GM19455 (cell line): ENCODE measurements around the gene CCDC85B.

Source experiments
- ATAC-seq: cut with Tn5 transposase; IDR thresholded peaks from one replicate; pipeline ENCODE4 v1.9.1; 2021; ENCODE audit not compliant: unreplicated experiment

The CCDC85B gene

DNA sequence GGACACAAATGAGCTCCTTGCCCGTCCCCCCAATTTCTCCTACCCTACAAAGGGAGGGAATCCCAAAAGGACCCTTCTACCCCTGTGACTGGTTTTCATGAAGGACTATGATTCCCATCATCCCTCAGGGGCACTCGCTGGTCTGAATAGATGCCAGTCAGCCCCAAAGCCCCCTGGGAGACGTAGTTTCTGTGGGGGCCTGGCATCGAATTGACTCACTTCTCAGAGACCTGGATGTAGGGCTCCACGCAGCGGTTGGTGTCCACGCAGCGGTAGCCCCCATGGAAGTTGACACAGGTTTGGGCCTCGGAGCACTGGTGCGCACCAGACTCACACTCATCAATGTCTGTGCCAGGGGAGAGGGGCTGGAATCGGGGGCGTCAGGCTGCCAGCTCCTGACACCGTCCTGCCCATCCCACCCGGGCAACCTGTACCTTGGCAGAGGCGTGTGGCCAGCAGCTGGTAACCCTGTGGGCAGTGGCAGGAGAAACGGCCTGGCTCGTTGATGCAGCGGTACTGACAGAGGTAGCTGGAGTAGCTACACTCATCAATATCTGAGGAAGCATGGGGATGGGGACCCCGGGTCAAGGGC lies 22.3 kb upstream of the CCDC85B start:
- ATAC-seq: no peak

DNA sequence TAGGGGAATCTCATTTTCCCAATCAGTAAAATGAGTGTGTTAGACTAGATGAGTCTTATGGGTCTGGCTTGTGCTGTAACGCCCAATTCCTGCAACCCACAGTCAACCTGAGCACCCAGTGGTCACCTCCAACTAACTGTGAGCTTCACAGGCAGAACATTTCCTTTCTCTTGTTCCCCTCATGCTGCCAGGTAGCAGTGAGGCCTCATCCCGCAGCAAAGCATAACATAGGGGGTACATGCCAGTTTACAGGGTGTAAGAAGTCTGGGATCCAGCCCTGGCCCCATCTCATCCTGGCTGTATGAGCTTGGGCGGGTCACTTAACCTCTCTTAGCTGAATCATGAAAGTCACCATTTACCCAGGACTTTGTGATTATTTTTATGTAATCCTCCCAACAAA lies 21.6 kb upstream of the CCDC85B start:
- ATAC-seq: no peak

DNA sequence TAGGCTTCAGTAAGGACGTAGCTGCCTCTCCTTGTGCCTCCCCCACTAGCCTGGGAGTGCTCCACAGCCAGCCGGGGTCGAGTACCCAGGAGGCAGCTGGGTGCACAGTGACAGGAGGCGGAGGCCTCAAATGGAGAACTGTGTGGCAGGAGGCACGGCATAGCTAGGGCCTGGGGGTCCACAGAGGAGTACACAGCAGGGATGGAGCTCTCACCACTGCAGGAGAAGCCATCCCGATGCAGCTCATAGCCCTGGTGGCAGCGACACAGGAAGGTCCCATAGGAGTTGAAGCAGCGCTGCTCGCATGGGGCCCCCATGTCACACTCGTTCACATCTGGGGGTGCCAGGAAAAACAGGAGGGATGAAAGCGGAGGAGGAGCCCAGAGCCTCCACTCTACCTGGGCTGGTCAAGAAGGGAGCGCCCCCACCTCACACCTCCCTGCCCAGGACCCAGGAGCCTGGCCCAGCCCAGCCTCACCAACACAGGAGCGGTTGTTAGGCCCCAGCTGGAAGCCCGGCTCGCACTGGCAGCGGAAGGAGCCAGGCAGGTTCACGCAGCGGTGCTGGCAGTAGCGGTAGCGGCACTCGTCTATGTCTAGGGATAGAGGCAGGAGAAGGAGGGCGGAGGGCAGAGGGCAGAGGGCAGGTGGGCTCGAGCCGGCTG lies 20.7 kb upstream of the CCDC85B start:
- ATAC-seq: no peak

DNA sequence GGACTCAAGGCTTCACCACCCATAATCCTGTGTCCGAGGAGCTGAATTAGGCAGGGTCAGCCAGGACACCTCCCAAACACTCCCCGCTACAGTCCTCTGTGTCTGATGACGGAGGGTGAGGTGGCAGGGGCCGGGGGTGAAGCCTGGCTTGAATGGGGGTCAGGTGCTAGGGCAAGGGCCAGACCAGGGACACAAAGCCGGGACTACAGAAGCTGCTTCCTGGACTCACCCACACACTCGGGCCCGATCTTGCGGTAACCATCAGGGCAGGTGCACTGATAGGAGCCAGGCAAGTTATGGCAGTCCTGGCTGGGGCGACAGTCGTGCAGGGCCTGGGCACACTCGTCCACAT lies 20.2 kb upstream of the CCDC85B start:
- no peak for ATAC-seq

DNA sequence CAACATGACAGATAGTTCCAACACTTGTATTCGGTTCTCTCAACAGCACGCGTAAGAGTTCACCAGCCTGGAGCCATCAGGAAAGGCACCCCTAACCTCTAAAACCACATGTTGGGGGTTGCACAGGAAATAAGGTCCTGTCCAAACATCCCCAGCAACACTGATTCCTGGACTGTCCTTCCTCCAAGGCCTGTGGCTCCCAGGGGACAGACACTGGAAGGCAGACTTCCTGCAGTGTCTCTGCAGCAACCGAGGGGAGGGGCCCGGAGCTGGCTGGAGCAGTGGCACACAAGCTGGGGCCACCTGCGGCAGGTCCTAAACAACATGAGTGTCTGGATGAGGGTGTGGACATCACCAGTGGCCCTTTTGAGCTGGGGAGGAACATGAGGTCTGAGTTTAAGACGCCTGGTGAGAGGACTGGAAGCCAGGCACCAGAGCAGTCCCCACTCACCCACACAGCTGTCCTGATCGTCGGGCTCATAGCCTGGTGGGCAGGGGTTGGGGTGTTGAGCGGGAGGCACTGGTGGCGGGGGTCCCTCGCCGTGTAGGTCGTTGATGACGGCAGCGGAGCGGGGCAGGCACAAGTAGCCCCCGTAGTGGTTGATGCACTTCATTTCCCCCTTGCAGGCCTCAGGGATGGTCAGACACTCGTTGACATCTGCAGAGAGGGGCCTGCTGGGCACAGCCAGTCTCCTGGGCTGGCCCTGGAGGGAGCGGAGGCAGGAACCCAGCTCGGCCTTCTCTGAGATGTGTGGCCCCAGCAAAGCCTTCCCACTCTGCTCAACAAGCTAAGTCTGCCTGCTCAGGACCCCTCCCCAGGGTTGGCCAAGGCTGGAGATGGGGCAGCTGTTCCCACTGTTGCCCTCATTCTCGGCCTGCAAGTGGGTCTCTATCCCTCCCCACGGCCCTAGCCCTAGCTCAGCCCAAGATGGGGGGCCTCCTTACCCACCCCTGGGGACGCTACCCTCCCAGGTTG lies 19.5 kb upstream of the CCDC85B start:
- no peak for ATAC-seq

DNA sequence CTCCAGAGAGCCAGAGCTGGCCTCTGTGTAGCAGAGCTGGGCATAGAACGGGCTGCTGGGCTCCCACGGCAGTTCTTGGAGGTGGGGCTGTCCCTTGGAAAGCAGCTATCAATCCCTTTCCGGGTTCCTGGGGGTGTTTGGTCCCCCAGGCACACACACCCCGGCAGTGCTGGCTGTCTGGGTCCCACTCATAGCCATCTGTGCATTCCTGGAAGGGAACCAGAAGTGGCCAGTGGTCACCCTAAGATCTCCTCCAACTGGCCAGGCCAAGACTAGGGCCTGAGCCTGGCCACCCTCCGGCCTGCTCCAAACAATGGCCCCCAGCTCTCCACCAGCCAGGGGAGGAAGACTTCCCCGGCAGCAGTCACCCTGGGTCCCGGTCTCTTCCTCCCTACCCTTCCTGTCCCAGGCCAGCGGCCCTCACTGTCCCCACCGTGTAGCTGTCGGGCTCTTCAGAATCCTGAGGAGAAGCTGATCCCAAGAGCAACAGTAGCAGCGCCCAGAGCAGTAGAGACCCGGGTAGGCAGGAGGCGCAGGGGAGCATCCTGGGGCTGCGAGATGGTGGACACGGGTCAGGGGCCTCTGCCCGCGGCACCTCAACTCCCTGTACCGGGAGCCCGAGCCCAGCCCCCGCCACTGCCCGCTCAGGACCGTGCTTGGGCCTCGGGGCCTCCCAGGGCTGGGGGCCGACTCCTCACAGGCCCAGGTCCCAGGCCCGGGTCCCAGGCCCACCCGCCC lies 18.5 kb upstream of the CCDC85B start:
- ATAC-seq: no peak

DNA sequence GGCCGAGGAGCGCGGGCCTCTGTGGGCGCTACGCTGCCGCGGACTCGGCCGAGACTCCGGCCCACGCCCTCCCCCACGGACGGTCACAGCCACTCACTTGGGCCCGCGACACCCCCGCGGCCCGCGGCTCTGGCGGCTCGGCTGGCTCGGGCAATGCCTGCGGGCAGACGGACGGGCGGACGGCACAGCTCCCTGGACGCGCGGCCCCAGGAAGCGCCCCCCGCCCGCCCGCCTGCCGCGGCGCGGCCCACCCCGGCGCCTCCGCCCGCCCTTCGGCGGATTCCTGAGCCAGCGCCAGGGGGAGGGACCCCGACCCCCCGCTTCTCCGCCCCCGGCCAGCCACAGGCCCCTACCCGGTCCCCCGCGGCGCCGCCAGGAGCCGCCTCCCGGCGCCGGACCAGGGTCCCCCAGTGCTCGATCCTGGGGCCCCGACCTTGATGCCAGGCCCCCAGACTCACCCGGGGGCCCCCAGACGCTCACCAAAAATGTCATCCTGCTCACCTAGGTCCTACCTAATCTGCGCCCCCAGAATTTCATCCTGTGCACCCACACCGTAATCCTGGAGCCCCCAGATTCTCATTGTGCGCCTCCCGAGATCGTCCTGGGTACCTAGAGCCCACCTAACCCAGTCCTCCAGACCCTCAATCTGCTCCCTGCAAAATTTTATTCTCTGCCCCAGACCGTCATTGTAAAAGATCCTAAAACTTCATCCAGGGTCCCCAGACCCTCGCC lies 17.7 kb upstream of the CCDC85B start, which contains the start of gene EFEMP2:
EFEMP2 (minus strand) TSS at position 215 of the 732 bp plus-strand sequence. CDS start 446 bp downstream, outside the sequence.
- no peak for ATAC-seq

DNA sequence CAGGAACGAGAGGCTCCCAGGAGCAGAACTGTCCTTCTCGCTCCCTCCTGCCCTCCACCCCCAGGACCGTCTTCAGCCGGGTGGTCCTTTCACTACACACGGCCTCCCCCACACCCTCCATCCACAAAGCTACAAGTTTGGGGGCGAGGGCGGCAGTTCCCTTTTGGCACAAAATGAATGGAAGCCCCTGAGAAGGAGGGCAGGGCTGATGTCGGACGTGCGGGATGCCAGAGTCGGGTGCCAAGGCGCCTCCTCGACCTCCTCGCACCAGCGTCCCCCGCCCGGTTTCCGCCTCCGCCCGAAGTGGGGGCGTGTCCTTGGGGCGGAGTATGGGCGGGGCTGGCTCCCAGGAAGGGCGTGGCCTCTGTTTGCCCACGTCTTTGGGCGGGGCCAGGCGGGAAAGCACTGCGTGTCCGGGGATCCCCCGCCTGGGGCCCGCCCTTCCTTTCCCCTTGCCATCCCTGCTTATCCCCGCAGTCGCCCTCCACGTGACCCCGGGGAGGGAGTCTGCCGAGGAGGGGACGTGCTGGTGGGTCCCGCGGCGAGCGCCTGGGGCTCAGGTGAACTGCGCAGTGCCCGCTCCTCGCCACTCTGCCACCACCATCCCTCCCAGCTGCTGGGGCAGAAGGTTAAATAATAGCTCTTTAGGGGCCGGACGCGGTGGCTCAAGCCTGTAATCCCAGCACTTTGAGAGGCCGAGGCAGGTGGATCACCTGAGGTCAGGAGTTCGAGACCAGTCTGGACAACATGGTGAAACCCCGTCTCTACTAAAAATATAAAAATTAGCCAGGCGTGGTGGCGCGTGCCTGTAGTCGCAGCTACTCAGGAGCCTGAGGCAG lies 16.9 kb upstream of the CCDC85B start:
- peak; percentile 78 for ATAC-seq

DNA sequence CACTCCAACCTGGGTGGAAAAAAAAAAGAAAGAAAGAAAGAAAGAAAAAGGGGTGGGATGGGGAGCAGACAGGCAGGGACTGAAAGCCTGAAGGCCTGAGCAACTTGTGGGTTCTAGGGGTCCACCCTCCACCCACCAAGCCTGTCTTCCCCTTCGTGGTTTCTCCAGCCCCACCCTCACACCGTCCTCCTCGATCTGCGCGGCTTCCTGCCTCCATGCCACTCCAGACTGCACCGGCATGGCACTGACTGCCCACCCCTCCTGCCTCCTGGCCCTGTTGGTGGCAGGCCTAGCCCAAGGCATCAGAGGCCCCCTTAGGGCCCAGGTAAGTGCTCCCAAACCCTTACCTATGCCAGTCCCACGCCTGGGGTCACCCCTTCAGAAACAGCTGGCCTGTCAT lies 10.9 kb upstream of the CCDC85B start, which contains the start of gene CTSW:
CTSW (plus strand) TSS at position 221 of the 400 bp plus-strand sequence; CDS start at position 239, 18 bp downstream.
- no peak for ATAC-seq

DNA sequence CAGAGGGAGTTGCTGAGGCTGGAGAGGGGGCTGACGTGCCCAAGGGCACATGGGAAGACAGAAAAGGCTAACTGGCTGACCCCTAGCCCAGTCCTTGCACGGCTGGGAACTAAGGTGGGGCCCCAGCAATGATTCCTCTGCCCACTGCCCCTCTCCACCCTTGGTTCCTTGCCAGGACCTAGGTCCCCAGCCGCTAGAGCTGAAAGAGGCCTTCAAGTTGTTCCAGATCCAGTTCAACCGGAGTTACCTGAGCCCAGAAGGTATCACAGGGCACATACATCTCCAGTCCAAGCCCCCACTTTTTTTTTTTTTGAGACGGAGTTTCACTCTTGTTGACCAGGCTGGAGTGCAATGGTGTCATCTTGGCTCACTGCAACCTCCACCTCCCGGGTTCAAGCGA lies 10.4 kb upstream of the CCDC85B start:
- ATAC-seq: no peak

DNA sequence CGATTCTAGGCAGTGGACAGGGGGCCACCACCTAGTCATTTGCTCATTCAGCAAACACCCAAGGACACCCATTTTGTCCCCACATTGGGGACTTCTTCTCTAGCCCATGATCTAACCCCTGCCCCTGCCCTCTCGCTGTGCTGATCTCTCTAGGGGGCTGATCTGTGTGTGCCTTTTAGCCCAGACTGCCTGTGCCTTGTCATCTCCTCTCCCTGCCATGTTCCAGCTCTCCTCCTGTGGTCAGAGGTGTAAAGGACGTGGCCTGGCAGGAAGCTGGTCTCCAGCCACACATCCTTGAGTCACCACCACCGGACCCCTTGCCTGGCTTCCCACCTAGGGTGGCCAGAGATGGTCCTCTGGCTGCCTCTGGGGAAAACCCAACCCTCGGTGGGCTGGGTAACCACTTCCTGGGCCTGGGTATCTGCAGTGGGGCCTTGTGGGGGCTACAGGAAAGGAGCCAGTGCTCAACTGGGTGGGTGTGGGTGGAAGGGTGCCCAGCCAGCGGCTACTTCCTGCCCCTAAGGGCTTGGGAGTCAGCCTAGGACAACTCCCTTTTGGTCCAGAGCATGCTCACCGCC lies 9.5 kb upstream of the CCDC85B start:
- ATAC-seq: no peak

DNA sequence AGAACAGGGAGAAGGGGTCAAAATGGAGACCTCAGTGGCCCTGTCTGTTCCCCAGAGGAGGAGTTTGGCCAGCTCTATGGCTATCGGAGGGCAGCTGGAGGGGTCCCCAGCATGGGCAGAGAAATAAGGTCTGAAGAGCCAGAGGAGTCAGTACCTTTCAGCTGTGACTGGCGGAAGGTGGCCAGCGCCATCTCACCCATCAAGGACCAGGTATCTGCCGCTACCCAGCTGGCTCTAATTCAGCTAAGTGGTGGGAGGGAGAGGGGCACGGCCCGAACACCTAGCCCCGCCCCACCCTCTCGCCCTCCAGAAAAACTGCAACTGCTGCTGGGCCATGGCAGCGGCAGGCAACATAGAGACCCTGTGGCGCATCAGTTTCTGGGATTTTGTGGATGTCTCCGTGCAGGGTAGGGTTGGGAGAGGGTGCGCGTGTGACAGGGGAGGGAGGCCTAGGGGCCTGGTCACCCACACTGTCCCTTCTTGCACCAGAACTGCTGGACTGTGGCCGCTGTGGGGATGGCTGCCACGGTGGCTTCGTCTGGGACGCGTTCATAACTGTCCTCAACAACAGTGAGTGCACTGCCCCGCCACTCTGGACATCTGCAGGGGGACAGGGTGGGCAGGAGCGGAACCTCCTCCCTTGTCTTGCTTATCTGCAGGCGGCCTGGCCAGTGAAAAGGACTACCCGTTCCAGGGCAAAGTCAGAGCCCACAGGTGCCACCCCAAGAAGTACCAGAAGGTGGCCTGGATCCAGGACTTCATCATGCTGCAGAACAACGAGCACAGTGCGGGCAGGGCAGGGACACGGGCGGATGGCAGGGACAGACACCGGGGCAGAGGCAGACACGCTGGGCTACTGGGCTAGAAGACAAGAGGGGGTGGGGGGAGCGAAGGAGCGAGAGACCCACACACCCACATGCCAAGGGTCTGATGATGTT lies 8.1 kb upstream of the CCDC85B start:
- ATAC-seq: no peak

DNA sequence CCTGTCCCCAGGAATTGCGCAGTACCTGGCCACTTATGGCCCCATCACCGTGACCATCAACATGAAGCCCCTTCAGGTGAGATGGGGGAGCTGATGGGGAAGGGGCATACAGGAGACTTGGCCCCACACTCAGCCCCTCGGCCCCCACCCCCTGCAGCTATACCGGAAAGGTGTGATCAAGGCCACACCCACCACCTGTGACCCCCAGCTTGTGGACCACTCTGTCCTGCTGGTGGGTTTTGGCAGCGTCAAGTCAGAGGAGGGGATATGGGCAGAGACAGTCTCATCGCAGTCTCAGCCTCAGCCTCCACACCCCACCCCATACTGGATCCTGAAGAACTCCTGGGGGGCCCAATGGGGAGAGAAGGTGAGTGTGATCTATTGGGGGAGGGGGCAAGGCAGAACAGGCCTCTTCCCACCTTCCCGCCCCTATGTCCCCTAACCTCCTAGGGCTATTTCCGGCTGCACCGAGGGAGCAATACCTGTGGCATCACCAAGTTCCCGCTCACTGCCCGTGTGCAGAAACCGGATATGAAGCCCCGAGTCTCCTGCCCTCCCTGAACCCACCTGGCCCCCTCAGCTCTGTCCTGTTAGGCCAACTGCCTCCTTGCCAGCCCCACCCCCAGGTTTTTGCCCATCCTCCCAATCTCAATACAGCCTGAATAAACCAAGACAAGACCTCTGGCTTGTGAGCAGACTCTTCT lies 7.3 kb upstream of the CCDC85B start:
- no peak for ATAC-seq

DNA sequence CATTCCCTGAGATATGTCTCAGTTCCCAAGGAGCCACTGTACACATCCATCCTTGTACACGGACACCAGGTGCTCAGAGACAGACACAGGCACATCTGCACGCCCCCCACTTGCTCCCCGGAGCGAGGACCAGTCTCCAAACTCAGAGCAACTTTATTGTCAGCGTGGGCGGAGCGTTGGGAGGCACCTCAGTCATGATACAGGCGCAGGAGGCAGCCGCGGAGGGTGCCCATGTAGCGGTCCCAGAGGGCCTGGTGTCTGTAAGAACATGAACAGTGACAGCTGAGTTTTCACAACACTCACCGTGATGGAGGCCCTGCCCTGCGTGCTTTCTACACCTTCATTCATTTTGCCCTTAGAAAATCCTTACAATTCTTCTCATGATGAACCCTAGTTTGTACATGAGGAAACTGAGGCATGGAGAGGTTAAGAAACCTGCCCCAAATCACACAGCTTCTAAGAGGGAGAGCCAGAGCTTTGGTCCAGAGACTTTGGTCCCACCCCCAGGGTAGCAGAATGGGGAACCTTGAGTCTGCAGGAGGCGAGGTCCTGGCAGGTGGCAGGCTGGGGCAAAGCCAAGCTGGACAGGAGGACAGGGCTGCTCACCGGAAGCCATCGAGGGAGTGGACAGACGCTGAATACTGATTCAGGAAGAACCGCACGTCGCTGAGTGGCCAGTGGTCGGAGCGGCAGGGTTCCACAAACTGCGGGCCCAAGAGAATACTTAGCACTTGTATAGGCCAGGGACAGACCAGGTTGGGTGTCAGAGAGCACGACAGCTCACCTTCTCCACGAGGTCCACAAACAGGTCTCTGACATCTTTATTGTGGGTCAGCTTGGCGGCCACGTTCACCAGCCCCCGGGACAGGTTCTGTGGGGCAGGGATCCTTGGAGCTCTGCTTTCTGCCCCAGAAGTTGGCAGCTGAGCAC lies 6.4 kb upstream of the CCDC85B start:
- no peak for ATAC-seq

DNA sequence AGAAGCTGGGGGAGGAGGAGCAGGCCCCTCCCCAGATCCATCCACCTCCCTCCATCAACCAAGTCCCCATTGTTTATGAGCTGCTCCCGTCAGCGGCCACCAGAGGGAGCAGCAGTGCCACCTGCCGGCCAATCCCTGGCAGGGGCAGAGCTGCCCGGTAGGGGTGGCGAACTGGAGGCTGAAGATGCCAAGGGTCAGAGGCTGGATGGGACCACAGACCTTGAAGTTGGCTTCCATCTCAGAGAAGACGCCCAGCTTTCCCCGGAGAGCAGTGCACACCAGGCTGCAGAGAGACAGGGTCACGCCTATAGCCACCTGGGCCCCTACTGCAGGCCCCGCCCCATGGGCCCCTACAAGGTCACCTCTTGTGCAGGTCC lies 5.8 kb upstream of the CCDC85B start:
- ATAC-seq: no peak

DNA sequence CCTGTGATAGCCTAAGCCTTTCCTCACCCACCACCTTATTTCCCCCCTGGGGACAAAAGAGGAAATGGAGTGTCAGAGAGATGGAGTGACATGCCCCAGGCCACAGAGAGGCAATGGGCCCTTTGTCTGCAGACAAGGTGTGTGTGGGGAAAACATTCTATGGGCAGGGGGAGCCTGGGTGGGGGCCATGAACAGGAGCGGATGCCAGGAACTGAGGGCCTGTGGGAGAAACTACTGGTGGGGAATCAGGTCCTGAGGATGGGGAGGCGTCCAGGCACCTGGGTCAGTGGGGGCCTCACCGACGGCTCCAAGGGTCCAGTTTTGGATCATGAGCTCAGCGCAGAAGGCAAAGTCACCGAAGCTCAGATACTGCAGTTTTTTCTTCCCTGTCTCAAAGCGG lies 5.2 kb upstream of the CCDC85B start:
- ATAC-seq: no peak
